Glutamatergic neuron (in vitro differentiated cells): ENCODE data around the gene ANP32A. TPM values are rescaled to one million over a fixed set of nuclear protein-coding genes. Genes with fewer than 3 reads are reported as not detected.
"Not testable (repeated sequence)": the region's sequence is repeated elsewhere in the genome, so short reads cannot be mapped to it uniquely, and the experiment has no call there.

Source experiments
- DNase-seq: peaks from one replicate; pipeline ENCODE4 v3.0.0; 2022
- H3K27ac Mint-ChIP-seq: one replicate; pipeline ENCODE4 v1.8.0; 2020; ENCODE audit warnings: mild to moderate bottlenecking, mixed read lengths, inconsistent platforms; ENCODE audit not compliant: unreplicated experiment
- H3K27me3 Mint-ChIP-seq: one replicate; pipeline ENCODE4 v1.8.0; 2020; ENCODE audit warnings: mild to moderate bottlenecking, moderate library complexity, mixed read lengths, inconsistent platforms; ENCODE audit not compliant: unreplicated experiment
- H3K36me3 Mint-ChIP-seq: one replicate; pipeline ENCODE4 v1.8.0; 2020; ENCODE audit warnings: mild to moderate bottlenecking, mixed read lengths, inconsistent platforms; ENCODE audit not compliant: unreplicated experiment
- H3K4me1 Mint-ChIP-seq: one replicate; pipeline ENCODE4 v1.8.0; 2020; ENCODE audit warnings: mild to moderate bottlenecking, low read depth, mixed read lengths, inconsistent platforms; ENCODE audit not compliant: unreplicated experiment
- H3K4me3 Mint-ChIP-seq: one replicate; pipeline ENCODE4 v1.8.0; 2020; ENCODE audit warnings: mild to moderate bottlenecking, mixed read lengths, inconsistent platforms; ENCODE audit not compliant: unreplicated experiment
- H3K9me3 Mint-ChIP-seq: one replicate; pipeline ENCODE4 v1.8.0; 2020; ENCODE audit warnings: mild to moderate bottlenecking, moderate library complexity, mixed read lengths, inconsistent platforms; ENCODE audit not compliant: unreplicated experiment
- total RNA-seq: library from RNA; stranded (reverse); fragmentation: NEBNext Ultra II Directional; extraction: Animal tissue kit (Norgen Biotek cat#: 25700); gene quantifications from one replicate; pipeline ENCODE4 v1.2.1, GENCODE V29; 2021; ENCODE audit not compliant: unreplicated experiment
- TF ChIP-seq, protein P1 (sequence below): fragments of 200-600 bp; sonication (generic); IDR thresholded peaks from one replicate; pipeline ENCODE4 v1.5.0; 2021; ENCODE audit not compliant: partially characterized antibody, unreplicated experiment

Gene ANP32A
- total RNA-seq, 1 donor from 2014 or later, result 134 TPM

DNA sequence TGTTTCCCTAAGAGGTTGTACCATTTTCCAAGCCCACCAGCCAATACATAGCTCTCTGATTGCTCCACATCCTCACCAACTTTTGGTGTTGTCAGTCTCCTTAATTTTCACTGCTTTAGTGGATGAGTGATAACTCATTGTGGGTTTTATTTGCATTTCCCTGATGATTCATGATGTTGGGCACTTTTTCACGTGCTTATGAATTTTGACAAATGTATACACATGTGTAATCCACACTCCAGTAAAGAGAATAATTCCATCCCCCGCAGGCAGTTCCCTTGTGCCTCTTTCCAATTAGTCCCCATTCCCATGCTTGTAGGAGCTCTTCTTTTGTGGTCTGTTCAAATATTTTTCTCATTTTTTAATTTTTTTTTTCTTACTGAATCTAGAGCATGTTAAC, 52.4 kb downstream of the ANP32A start:
- H3K36me3 Mint-ChIP-seq, result no peaks in the 10 kb centered on the region
- peaks cover 2% of the 10 kb centered on the region for H3K27me3 Mint-ChIP-seq
- H3K4me3 Mint-ChIP-seq, result no peak overlapping the region
- no peaks in the 10 kb centered on the region for H3K9me3 Mint-ChIP-seq
- DNase-seq, result no peak
- H3K27ac Mint-ChIP-seq, result no peak overlapping the region
- no peaks in the 10 kb centered on the region for H3K4me1 Mint-ChIP-seq
- TF ChIP-seq, protein P1, sequence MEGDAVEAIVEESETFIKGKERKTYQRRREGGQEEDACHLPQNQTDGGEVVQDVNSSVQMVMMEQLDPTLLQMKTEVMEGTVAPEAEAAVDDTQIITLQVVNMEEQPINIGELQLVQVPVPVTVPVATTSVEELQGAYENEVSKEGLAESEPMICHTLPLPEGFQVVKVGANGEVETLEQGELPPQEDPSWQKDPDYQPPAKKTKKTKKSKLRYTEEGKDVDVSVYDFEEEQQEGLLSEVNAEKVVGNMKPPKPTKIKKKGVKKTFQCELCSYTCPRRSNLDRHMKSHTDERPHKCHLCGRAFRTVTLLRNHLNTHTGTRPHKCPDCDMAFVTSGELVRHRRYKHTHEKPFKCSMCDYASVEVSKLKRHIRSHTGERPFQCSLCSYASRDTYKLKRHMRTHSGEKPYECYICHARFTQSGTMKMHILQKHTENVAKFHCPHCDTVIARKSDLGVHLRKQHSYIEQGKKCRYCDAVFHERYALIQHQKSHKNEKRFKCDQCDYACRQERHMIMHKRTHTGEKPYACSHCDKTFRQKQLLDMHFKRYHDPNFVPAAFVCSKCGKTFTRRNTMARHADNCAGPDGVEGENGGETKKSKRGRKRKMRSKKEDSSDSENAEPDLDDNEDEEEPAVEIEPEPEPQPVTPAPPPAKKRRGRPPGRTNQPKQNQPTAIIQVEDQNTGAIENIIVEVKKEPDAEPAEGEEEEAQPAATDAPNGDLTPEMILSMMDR, result no peak

DNA sequence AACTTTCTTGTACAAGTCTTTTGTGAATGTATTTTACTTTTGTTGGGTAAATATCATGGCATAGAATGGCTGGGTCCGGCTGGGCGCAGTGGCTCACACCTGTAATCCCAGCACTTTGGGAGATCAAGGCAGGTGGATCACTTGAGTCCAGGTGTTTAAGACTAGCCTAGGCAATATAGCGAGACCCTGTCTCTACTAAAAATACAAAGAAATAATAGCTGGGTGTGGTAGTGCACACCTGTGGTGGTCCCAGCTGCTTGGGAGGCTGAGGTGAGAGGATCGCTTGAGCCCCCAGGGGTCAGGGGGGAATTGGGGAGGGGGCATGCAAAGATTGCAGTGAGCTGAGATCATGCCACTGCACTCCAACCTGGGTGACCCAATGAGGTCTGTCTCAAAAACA, 52.9 kb downstream of the ANP32A start:
- no peaks in the 10 kb centered on the region for H3K4me1 Mint-ChIP-seq
- no peak overlapping the region for H3K4me3 Mint-ChIP-seq
- no peak overlapping the region for H3K27ac Mint-ChIP-seq
- no peaks in the 10 kb centered on the region for H3K9me3 Mint-ChIP-seq
- TF ChIP-seq, protein P1, result no peak
- peaks cover 2% of the 10 kb centered on the region for H3K27me3 Mint-ChIP-seq
- no peak for DNase-seq
- no peaks in the 10 kb centered on the region for H3K36me3 Mint-ChIP-seq

DNA sequence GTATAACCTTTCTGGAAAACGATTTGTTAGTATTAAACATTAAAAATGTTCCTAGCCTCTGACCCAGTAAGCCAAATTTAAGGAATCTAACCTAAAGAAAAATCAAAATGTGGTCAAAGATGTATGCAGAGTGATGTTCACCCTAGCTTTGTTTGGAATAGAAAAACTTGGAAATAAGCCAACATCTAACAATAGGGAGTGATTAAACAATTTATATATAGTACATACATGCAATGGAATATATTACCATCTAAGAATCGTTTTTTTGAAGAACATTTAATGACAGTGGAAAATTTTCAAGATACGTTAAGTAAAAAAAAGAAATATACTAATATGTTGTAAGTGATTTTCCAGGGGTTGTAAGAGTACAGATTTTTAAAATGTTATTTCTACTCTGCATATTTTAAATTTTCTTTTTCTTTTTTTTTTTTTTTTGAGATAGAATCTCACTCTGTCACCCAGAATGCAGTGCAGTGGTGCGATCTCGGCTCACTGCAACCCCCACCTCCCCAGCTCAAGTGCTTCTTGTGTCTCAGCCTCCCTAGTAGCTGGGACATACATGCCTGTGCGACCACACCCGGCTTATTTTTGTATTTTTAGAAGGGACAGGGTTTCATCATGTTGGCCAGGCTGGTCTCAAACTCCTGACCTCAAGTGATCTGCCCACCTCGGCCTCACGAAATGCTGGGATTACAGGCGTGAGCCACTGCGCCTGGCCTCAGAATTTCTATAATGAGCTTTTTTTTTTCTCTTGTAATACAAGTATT, 54.9 kb downstream of the ANP32A start:
- H3K36me3 Mint-ChIP-seq, result no peaks in the 10 kb centered on the region
- H3K4me1 Mint-ChIP-seq, result no peaks in the 10 kb centered on the region
- no peaks in the 10 kb centered on the region for H3K9me3 Mint-ChIP-seq
- no peak overlapping the region for H3K4me3 Mint-ChIP-seq
- DNase-seq, result no peak
- H3K27me3 Mint-ChIP-seq, result peaks cover 2% of the 10 kb centered on the region
- no peak overlapping the region for H3K27ac Mint-ChIP-seq
- TF ChIP-seq, protein P1, result no peak

DNA sequence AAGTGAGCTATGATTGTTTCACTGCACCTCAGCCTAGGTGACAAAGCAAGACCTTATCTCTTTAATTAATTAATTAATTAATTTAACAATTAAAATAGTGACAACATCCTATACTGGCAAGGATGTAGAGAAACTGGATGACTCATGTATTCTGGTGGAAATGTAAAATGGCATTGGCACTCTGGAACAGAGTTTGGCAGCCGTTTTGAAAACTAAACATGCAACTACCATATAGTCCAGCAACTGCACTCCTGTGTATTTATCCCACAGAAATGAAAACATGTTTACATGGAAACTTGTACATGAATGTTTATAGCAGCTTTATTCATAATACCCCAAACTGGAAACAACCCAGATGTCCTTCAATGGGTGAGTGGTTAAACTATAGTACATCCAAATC, 56.6 kb downstream of the ANP32A start:
- no peaks in the 10 kb centered on the region for H3K36me3 Mint-ChIP-seq
- TF ChIP-seq, protein P1, result no peak
- peaks cover 4% of the 10 kb centered on the region for H3K27me3 Mint-ChIP-seq
- H3K9me3 Mint-ChIP-seq, result no peaks in the 10 kb centered on the region
- no peak overlapping the region for H3K4me3 Mint-ChIP-seq
- no peak overlapping the region for H3K27ac Mint-ChIP-seq
- no peak for DNase-seq
- no peaks in the 10 kb centered on the region for H3K4me1 Mint-ChIP-seq

DNA sequence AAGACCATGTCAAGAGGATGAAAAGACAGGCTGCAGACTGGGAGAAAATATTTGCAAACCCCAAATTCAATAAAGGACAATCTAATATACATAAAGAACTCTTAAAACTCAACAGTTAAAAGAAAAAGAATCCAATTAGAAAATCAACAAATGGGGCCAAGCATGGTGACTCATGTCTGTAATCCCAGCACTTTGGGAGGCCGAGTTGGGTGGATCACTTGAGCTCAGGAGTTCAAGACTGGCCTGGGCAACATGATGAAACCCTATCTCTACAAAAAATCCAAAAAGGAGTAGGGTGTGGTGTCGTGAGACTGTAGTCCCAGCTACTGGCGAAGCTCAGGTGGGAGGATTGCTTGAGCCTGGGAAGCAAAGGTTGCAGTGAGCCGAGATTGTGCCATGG, 57.6 kb downstream of the ANP32A start:
- no peak for DNase-seq
- Mint-ChIP-seq H3K9me3 (no peaks in the 10 kb centered on the region), H3K4me3 (no peak overlapping the region), H3K27me3 (peaks cover 2% of the 10 kb centered on the region), H3K4me1 (no peaks in the 10 kb centered on the region), H3K27ac (no peak overlapping the region), H3K36me3 (no peaks in the 10 kb centered on the region)
- TF ChIP-seq, protein P1, result no peak

DNA sequence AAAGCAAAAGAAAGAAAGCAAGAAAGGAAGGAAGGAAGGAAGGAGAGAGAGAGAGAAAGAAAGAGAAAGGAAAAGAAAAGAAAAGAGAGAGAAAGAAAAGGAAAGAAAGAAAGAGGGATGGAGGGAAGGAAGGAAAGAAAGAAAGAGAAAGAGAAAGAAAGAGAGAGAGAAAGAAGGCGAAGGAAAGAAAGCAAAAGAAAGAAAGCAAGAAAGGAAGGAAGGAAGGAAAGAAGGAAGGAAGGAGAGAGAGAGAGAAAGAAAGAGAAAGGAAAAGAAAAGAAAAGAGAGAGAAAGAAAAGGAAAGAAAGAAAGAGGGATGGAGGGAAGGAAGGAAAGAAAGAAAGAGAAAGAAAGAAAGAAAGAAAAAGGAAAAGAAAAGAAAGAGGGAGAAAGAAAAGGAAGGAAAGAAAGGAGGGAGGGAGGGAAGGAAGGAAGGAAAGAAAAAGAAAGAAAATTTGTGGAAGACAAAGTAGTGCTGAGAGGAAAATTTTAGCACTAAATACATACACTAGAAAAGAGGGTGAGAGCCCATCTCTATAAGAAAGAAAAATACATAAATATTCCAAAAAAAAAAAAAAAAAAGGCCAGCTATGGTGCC, 60.6 kb downstream of the ANP32A start:
- not testable (repeated sequence) for H3K27ac Mint-ChIP-seq, H3K27me3 Mint-ChIP-seq, H3K4me3 Mint-ChIP-seq, H3K36me3 Mint-ChIP-seq, DNase-seq, H3K9me3 Mint-ChIP-seq, H3K4me1 Mint-ChIP-seq
